ENCODE data around the gene SPAG16.
"Not testable (repeated sequence)": the region's sequence is repeated elsewhere in the genome, so short reads cannot be mapped to it uniquely, and the experiment has no call there.

The SPAG16 gene

GRCh38 chr2:213689585-213689984 is 405.3 kb downstream of the SPAG16 start:
- Histone ChIP-seq H3K27ac (ENCODE audit: low read depth, low read length, severe bottlenecking) (no peak overlapping the region), H3K4me1 (ENCODE audit: control insufficient read depth, insufficient read depth, low read length, poor library complexity, severe bottlenecking) (no peaks in the 10 kb centered on the region), H3K9me3 (ENCODE audit: control insufficient read depth, low read length) (no peaks in the 10 kb centered on the region), H3K36me3 (ENCODE audit: control insufficient read depth, insufficient read depth, low read length) (no peaks in the 10 kb centered on the region), H3K4me3 (ENCODE audit: extremely low read depth, insufficient read depth, low read length, poor library complexity, severe bottlenecking) (no peak overlapping the region)
- 60% methylated on average over 1 of the region's 1 CpG; no CpG with 5 or more reads in 1 of the 2 experiments for WGBS, 2 experiments (ENCODE audit: insufficient coverage in 2 of 2)

- H3K36me3 ChIP-seq (ENCODE audit: control insufficient read depth, insufficient read depth, low read length) = no peaks in the 10 kb centered on the region
- H3K4me3 ChIP-seq (ENCODE audit: extremely low read depth, insufficient read depth, low read length, poor library complexity, severe bottlenecking) = no peak overlapping the region
- no peak overlapping the region for H3K27ac ChIP-seq (ENCODE audit: low read depth, low read length, severe bottlenecking)
- no peaks in the 10 kb centered on the region for H3K9me3 ChIP-seq (ENCODE audit: control insufficient read depth, low read length)
- H3K4me1 ChIP-seq (ENCODE audit: control insufficient read depth, insufficient read depth, low read length, poor library complexity, severe bottlenecking) = no peaks in the 10 kb centered on the region
Measured at GRCh38 chr2:213691351-213691750, 407.1 kb downstream of the SPAG16 start.

- no peaks in the 10 kb centered on the region for H3K9me3 ChIP-seq (ENCODE audit: control insufficient read depth, low read length)
- H3K36me3 ChIP-seq (ENCODE audit: control insufficient read depth, insufficient read depth, low read length) = no peaks in the 10 kb centered on the region
- H3K4me3 ChIP-seq (ENCODE audit: extremely low read depth, insufficient read depth, low read length, poor library complexity, severe bottlenecking) = no peak overlapping the region
- H3K4me1 ChIP-seq (ENCODE audit: control insufficient read depth, insufficient read depth, low read length, poor library complexity, severe bottlenecking) = no peaks in the 10 kb centered on the region
- no peak overlapping the region for H3K27ac ChIP-seq (ENCODE audit: low read depth, low read length, severe bottlenecking)
Measured at GRCh38 chr2:213696442-213696841, 412.2 kb downstream of the SPAG16 start.

- H3K4me1 ChIP-seq (ENCODE audit: control insufficient read depth, insufficient read depth, low read length, poor library complexity, severe bottlenecking); H3K4me3 ChIP-seq (ENCODE audit: extremely low read depth, insufficient read depth, low read length, poor library complexity, severe bottlenecking); H3K27ac ChIP-seq (ENCODE audit: low read depth, low read length, severe bottlenecking); H3K9me3 ChIP-seq (ENCODE audit: control insufficient read depth, low read length); H3K36me3 ChIP-seq (ENCODE audit: control insufficient read depth, insufficient read depth, low read length): not testable (repeated sequence)
- whole genome bisulfite sequencing, 2 experiments (ENCODE audit: insufficient coverage in 2 of 2) = 94 to 98% methylated on average over 16 to 18 of the region's 18 CpGs
Measured at GRCh38 chr2:213701365-213701764, 417.1 kb downstream of the SPAG16 start.

GRCh38 chr2:213703406-213704098 is 419.3 kb downstream of the SPAG16 start:
- H3K9me3 ChIP-seq (ENCODE audit: control insufficient read depth, low read length) = no peaks in the 10 kb centered on the region
- H3K4me1 ChIP-seq (ENCODE audit: control insufficient read depth, insufficient read depth, low read length, poor library complexity, severe bottlenecking) = no peaks in the 10 kb centered on the region
- no peak overlapping the region for H3K4me3 ChIP-seq (ENCODE audit: extremely low read depth, insufficient read depth, low read length, poor library complexity, severe bottlenecking)
- H3K36me3 ChIP-seq (ENCODE audit: control insufficient read depth, insufficient read depth, low read length) = no peaks in the 10 kb centered on the region
- H3K27ac ChIP-seq (ENCODE audit: low read depth, low read length, severe bottlenecking) = no peak overlapping the region
- 87 to 91% methylated on average over 3 to 5 of the region's 6 CpGs for WGBS, 2 experiments (ENCODE audit: insufficient coverage in 2 of 2)

- Histone ChIP-seq H3K4me3 (ENCODE audit: extremely low read depth, insufficient read depth, low read length, poor library complexity, severe bottlenecking) (no peak overlapping the region), H3K36me3 (ENCODE audit: control insufficient read depth, insufficient read depth, low read length) (no peaks in the 10 kb centered on the region), H3K4me1 (ENCODE audit: control insufficient read depth, insufficient read depth, low read length, poor library complexity, severe bottlenecking) (no peaks in the 10 kb centered on the region), H3K27ac (ENCODE audit: low read depth, low read length, severe bottlenecking) (no peak overlapping the region), H3K9me3 (ENCODE audit: control insufficient read depth, low read length) (no peaks in the 10 kb centered on the region)
- WGBS, 2 experiments (ENCODE audit: insufficient coverage in 2 of 2) = no CpG with 5 or more reads among the region's 6 CpGs
Measured at GRCh38 chr2:213710164-213710563, 425.9 kb downstream of the SPAG16 start.

- not testable (repeated sequence) for H3K4me3 ChIP-seq (ENCODE audit: extremely low read depth, insufficient read depth, low read length, poor library complexity, severe bottlenecking); H3K27ac ChIP-seq (ENCODE audit: low read depth, low read length, severe bottlenecking); H3K9me3 ChIP-seq (ENCODE audit: control insufficient read depth, low read length); H3K36me3 ChIP-seq (ENCODE audit: control insufficient read depth, insufficient read depth, low read length)
- H3K4me1 ChIP-seq (ENCODE audit: control insufficient read depth, insufficient read depth, low read length, poor library complexity, severe bottlenecking) = peaks cover 12% of the 10 kb centered on the region
- 90 to 100% methylated on average over 4 to 15 of the region's 16 CpGs for WGBS, 2 experiments (ENCODE audit: insufficient coverage in 2 of 2)
Measured at GRCh38 chr2:213718411-213718810, 434.1 kb downstream of the SPAG16 start.

- Histone ChIP-seq H3K9me3 (ENCODE audit: control insufficient read depth, low read length) (no peaks in the 10 kb centered on the region), H3K4me1 (ENCODE audit: control insufficient read depth, insufficient read depth, low read length, poor library complexity, severe bottlenecking) (peaks cover 21% of the 10 kb centered on the region), H3K4me3 (ENCODE audit: extremely low read depth, insufficient read depth, low read length, poor library complexity, severe bottlenecking) (no peak overlapping the region), H3K36me3 (ENCODE audit: control insufficient read depth, insufficient read depth, low read length) (no peaks in the 10 kb centered on the region), H3K27ac (ENCODE audit: low read depth, low read length, severe bottlenecking) (peak overlapping the region; percentile 55)
- 78 to 100% methylated on average over 1 of the region's 1 CpG for WGBS, 2 experiments (ENCODE audit: insufficient coverage in 2 of 2)
Measured at GRCh38 chr2:213722565-213722964, 438.3 kb downstream of the SPAG16 start.

- H3K36me3 ChIP-seq (ENCODE audit: control insufficient read depth, insufficient read depth, low read length) = no peaks in the 10 kb centered on the region
- H3K4me3 ChIP-seq (ENCODE audit: extremely low read depth, insufficient read depth, low read length, poor library complexity, severe bottlenecking) = no peak overlapping the region
- H3K27ac ChIP-seq (ENCODE audit: low read depth, low read length, severe bottlenecking) = peak overlapping the region; percentile 76
- peaks cover 21% of the 10 kb centered on the region for H3K4me1 ChIP-seq (ENCODE audit: control insufficient read depth, insufficient read depth, low read length, poor library complexity, severe bottlenecking)
- 80% methylated on average over 1 of the region's 2 CpGs; no CpG with 5 or more reads in 1 of the 2 experiments for WGBS, 2 experiments (ENCODE audit: insufficient coverage in 2 of 2)
- H3K9me3 ChIP-seq (ENCODE audit: control insufficient read depth, low read length) = no peaks in the 10 kb centered on the region
Measured at GRCh38 chr2:213723041-213723560, 438.8 kb downstream of the SPAG16 start.

GRCh38 chr2:213723707-213724106 is 439.4 kb downstream of the SPAG16 start:
- Histone ChIP-seq H3K4me1 (ENCODE audit: control insufficient read depth, insufficient read depth, low read length, poor library complexity, severe bottlenecking) (peaks cover 21% of the 10 kb centered on the region), H3K27ac (ENCODE audit: low read depth, low read length, severe bottlenecking) (peak overlapping the region; percentile 76), H3K4me3 (ENCODE audit: extremely low read depth, insufficient read depth, low read length, poor library complexity, severe bottlenecking) (no peak overlapping the region), H3K36me3 (ENCODE audit: control insufficient read depth, insufficient read depth, low read length) (no peaks in the 10 kb centered on the region), H3K9me3 (ENCODE audit: control insufficient read depth, low read length) (no peaks in the 10 kb centered on the region)
- WGBS, 2 experiments (ENCODE audit: insufficient coverage in 2 of 2) = no CpG with 5 or more reads among the region's 1 CpG

- Histone ChIP-seq H3K4me1 (ENCODE audit: control insufficient read depth, insufficient read depth, low read length, poor library complexity, severe bottlenecking) (peaks cover 21% of the 10 kb centered on the region), H3K4me3 (ENCODE audit: extremely low read depth, insufficient read depth, low read length, poor library complexity, severe bottlenecking) (no peak overlapping the region), H3K36me3 (ENCODE audit: control insufficient read depth, insufficient read depth, low read length) (no peaks in the 10 kb centered on the region), H3K27ac (ENCODE audit: low read depth, low read length, severe bottlenecking) (no peak overlapping the region), H3K9me3 (ENCODE audit: control insufficient read depth, low read length) (no peaks in the 10 kb centered on the region)
- WGBS, 2 experiments (ENCODE audit: insufficient coverage in 2 of 2) = 89 to 100% methylated on average over 1 of the region's 1 CpG
Measured at GRCh38 chr2:213726101-213726500, 441.8 kb downstream of the SPAG16 start.
